ENCODE results near the gene NPAS4.

DNA sequence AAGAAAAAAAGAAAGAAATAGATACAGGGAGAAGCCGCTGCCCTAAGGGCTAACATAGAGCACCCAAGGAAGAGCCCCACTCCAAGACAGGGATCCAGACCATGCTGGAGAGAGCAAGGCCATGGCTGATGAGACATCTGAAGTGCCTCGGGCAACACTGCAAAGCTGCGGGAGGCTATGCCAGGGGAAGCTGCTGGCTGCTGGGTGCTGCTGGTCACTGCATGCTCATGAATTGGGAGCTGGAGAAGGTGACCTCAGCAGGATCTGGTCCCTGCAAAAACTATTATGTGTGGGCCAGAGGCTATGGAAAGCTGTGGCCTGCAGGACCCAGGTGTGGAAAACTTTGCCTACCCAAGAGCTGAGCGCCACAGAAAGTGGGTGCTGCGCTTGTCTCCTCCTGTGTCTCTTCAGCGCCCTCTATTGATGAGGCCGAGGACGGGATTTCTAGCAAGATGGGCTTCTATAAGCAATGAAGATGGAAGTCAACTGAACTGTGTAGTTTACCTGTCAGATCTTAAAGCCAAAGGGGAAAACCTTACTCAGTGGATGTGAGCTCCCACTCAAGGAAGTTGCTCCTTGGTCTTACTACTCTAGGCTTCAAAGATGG, 32.0 kb upstream of the NPAS4 start:
- TF ChIP-seq, protein P1, sequence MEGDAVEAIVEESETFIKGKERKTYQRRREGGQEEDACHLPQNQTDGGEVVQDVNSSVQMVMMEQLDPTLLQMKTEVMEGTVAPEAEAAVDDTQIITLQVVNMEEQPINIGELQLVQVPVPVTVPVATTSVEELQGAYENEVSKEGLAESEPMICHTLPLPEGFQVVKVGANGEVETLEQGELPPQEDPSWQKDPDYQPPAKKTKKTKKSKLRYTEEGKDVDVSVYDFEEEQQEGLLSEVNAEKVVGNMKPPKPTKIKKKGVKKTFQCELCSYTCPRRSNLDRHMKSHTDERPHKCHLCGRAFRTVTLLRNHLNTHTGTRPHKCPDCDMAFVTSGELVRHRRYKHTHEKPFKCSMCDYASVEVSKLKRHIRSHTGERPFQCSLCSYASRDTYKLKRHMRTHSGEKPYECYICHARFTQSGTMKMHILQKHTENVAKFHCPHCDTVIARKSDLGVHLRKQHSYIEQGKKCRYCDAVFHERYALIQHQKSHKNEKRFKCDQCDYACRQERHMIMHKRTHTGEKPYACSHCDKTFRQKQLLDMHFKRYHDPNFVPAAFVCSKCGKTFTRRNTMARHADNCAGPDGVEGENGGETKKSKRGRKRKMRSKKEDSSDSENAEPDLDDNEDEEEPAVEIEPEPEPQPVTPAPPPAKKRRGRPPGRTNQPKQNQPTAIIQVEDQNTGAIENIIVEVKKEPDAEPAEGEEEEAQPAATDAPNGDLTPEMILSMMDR (tag by site-specific recombination; IDR thresholded peaks at IDR 0.05): no peak; the same call in 1 of the 2 replicates
- no peak for TF ChIP-seq ZNF610 (tag by site-specific recombination; IDR thresholded peaks at IDR 0.05; ENCODE audit: borderline replicate concordance)
- TF ChIP-seq ZNF133 (tag by site-specific recombination; IDR thresholded peaks at IDR 0.05): no peak
- no peak for TF ChIP-seq ZNF488 (tag by site-specific recombination; IDR thresholded peaks at IDR 0.05)
- no peak for TF ChIP-seq ZNF362 (tag by site-specific recombination; IDR thresholded peaks at IDR 0.05)
- no peak for TF ChIP-seq SALL2 (tag by site-specific recombination; IDR thresholded peaks at IDR 0.05; ENCODE audit: borderline replicate concordance)
- TF ChIP-seq ZNF398 (tag by site-specific recombination; IDR thresholded peaks at IDR 0.05): no peak
- no peak for TF ChIP-seq ZNF274 (IDR thresholded peaks at IDR 0.05; ENCODE audit: low read length)
- TF ChIP-seq ZNF274 (tag by site-specific recombination; IDR thresholded peaks at IDR 0.05; ENCODE audit: borderline replicate concordance): no peak
- no peak for TF ChIP-seq GLI2 (tag by site-specific recombination; IDR thresholded peaks at IDR 0.05; ENCODE audit: borderline replicate concordance, low read depth)
- no peak for TF ChIP-seq ZNF514 (tag by site-specific recombination; IDR thresholded peaks at IDR 0.05)
